IMR-90 (cell line): Measurements from ENCODE around the gene SOX9.

Source experiments
- BHLHE40 ChIP-seq: fragments of 150-350 bp; IDR thresholded peaks from 2 replicates; pipeline ENCODE4 v1.6.1; 2016; ENCODE audit warnings: mild to moderate bottlenecking, low read depth, low read length
- CEBPB ChIP-seq: IDR thresholded peaks from 2 replicates; pipeline ENCODE4 v1.6.1; 2012; ENCODE audit warnings: low read depth, low read length, improper control_type of control experiment
- CHD1 ChIP-seq: IDR thresholded peaks from 2 replicates; pipeline ENCODE4 v1.6.1; 2012; ENCODE audit warnings: low read depth, low read length, improper control_type of control experiment
- MAZ ChIP-seq: IDR thresholded peaks from 2 replicates; pipeline ENCODE4 v1.6.1; 2012; ENCODE audit warnings: low read depth, mild to moderate bottlenecking, low read length, improper control_type of control experiment, moderate library complexity, borderline replicate concordance
- POLR2A ChIP-seq: IDR thresholded peaks from 2 replicates; pipeline ENCODE4 v1.6.1; 2012; ENCODE audit warnings: mild to moderate bottlenecking, low read depth, low read length
- RAD21 ChIP-seq: IDR thresholded peaks from 2 replicates; pipeline ENCODE4 v1.6.1; 2012; ENCODE audit warnings: low read length, improper control_type of control experiment
- RCOR1 ChIP-seq: IDR thresholded peaks from 2 replicates; pipeline ENCODE4 v1.6.1; 2012; ENCODE audit warnings: mild to moderate bottlenecking, low read length, improper control_type of control experiment; ENCODE audit not compliant: insufficient replicate concordance
- RFX5 ChIP-seq: IDR thresholded peaks from 2 replicates; pipeline ENCODE4 v1.8.0; 2012; ENCODE audit warnings: low read depth, mild to moderate bottlenecking, low read length, moderate library complexity
- SMC3 ChIP-seq: fragments of 150-350 bp; IDR thresholded peaks from 2 replicates; pipeline ENCODE4 v1.6.1; 2016; ENCODE audit warnings: low read depth, mild to moderate bottlenecking, antibody characterized with exemption, low read length, moderate library complexity
- TF ChIP-seq, protein P1 (sequence below): conservative IDR thresholded peaks from 2 replicates; pipeline ENCODE4 v1.5.1; 2012; ENCODE audit warnings: mild to moderate bottlenecking, low read depth, low read length, improper control_type of control experiment
- TF ChIP-seq, protein P2 (sequence below): fragments of 150-350 bp; IDR thresholded peaks from 2 replicates; pipeline ENCODE4 v1.6.1; 2016; ENCODE audit warnings: low read depth, mild to moderate bottlenecking, low read length, moderate library complexity, borderline replicate concordance

DNA sequence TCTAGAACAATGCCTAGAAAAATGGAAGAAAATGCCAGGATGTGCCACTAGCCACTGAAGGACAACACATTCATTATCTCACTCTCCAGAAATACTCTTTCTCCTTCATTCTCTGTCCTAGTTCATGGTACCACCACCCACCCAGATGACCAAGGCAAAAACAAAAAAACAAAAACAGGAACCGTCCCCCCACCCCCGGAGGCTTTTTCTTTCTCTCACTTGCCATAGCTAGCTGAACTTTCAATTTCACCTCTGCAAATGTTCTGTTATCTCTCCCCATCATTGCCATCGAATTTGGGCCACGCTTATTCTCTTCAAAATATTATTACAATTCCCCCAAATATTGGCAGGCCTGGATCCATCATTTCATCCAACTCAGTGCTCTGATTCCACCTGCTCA is 49.0 kb downstream of the SOX9 start:
- TF ChIP-seq, protein P1, sequence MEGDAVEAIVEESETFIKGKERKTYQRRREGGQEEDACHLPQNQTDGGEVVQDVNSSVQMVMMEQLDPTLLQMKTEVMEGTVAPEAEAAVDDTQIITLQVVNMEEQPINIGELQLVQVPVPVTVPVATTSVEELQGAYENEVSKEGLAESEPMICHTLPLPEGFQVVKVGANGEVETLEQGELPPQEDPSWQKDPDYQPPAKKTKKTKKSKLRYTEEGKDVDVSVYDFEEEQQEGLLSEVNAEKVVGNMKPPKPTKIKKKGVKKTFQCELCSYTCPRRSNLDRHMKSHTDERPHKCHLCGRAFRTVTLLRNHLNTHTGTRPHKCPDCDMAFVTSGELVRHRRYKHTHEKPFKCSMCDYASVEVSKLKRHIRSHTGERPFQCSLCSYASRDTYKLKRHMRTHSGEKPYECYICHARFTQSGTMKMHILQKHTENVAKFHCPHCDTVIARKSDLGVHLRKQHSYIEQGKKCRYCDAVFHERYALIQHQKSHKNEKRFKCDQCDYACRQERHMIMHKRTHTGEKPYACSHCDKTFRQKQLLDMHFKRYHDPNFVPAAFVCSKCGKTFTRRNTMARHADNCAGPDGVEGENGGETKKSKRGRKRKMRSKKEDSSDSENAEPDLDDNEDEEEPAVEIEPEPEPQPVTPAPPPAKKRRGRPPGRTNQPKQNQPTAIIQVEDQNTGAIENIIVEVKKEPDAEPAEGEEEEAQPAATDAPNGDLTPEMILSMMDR: no peak
- TF ChIP-seq RFX5 (no peak), POLR2A (no peak), RAD21 (no peak), SMC3 (no peak), RCOR1 (no peak), MAZ (no peak), CEBPB (no peak), CHD1 (no peak), BHLHE40 (no peak)
- TF ChIP-seq, protein P2, sequence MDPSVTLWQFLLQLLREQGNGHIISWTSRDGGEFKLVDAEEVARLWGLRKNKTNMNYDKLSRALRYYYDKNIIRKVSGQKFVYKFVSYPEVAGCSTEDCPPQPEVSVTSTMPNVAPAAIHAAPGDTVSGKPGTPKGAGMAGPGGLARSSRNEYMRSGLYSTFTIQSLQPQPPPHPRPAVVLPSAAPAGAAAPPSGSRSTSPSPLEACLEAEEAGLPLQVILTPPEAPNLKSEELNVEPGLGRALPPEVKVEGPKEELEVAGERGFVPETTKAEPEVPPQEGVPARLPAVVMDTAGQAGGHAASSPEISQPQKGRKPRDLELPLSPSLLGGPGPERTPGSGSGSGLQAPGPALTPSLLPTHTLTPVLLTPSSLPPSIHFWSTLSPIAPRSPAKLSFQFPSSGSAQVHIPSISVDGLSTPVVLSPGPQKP: no peak
